Lower leg skin (tissue), 4 donors: ENCODE measurements around the gene ARL9. TPM values are rescaled to one million over a fixed set of nuclear protein-coding genes. Genes with fewer than 3 reads are reported as not detected.

Experiments
- DNase-seq, 2 donors: peaks; one replicate each; pipeline ENCODE4 v3.0.0-alpha.2; 2019; ENCODE audit warnings: low spot score in 2 of 2
- H3K4me3 ChIP-seq: fragments of 200-600 bp; sonication (generic); 2 replicates; pipeline ENCODE4 v1.5.1; 2017; ENCODE audit warnings: mild to moderate bottlenecking, low read depth; ENCODE audit not compliant: poor library complexity, severe bottlenecking
- CTCF ChIP-seq, 3 donors: fragments of 450-650 bp; IDR thresholded peaks; one replicate each; pipeline ENCODE4 v1.5.1; 2016; ENCODE audit warnings: antibody characterized with exemption in 3 of 3, mild to moderate bottlenecking in 3 of 3, moderate library complexity in 2 of 3
- POLR2A ChIP-seq, 2 donors: fragments of 450-650 bp; IDR thresholded peaks; one replicate each; pipeline ENCODE4 v1.6.1; 2016 to 2017; ENCODE audit warnings: antibody characterized with exemption in 2 of 2, mild to moderate bottlenecking in 1 of 2, moderate library complexity in 1 of 2
- WGBS, 2 donors: methylation state at CpG; one replicate each; pipeline ENCODE4 v1.1.5; 2018; 5-methylcytosine and 5-hydroxymethylcytosine counted together
- intact Hi-C: fragments of 100-400 bp; cut with DNase I; formaldehyde crosslinking; loops from one replicate; pipeline ENCODE4 v1.15.0; 2023; ENCODE audit warnings: low total_unique reads
- total RNA-seq, 4 donors: library from RNA; depleted of rRNA; stranded (reverse); fragments of >200 nt; gene quantifications; one replicate each; pipeline ENCODE4 v1.1.0, GENCODE V29; 2016

The ARL9 gene
- total RNA-seq, 4 donors from 2014 or later, result 0.17 to 0.76 (median 0.49) TPM

GRCh38 chr4:56570041-56570440, 64.5 kb downstream of the ARL9 start:
- no peak overlapping the region for H3K4me3 ChIP-seq
- intact Hi-C loops, result loop anchor here (10.0 kb wide), 1 partner anchor 235 kb away; no protein-coding TSS in a partner anchor
- DNase-seq, result no peak
- WGBS, 2 donors, result 84 to 89% methylated on average over 4 of the region's 4 CpGs
- TF ChIP-seq CTCF (IDR thresholded peaks at IDR 0.05), result no peak
- TF ChIP-seq POLR2A (IDR thresholded peaks at IDR 0.05), result no peak

Other genes starting within 250 kb of the ARL9 start
- gene AASDH, start 118.3 kb upstream of the ARL9 start, total RNA-seq, result 10 to 100 TPM in 1 of 4 donors, 1 to 10 TPM in 3; 8.1 to 10.5 (median 9.0) TPM
- 1 to 10 TPM; 4.0 to 6.0 (median 4.8) TPM for gene PPAT, start 70.2 kb upstream of the ARL9 start, total RNA-seq
- gene PAICS, start 69.5 kb upstream of the ARL9 start, total RNA-seq, result 10 to 100 TPM; 32.4 to 62.8 (median 34.3) TPM
- 10 to 100 TPM; 40.9 to 59.9 (median 46.4) TPM for gene SRP72, start 38.2 kb upstream of the ARL9 start, total RNA-seq
- gene HOPX, start 175.5 kb downstream of the ARL9 start, total RNA-seq, result 1,000 to 10,000 TPM; 1,330 to 2,611 (median 2,071) TPM